Measurements from ENCODE around the gene FOXE1. TPM values are rescaled to one million over a fixed set of nuclear protein-coding genes. Genes with fewer than 3 reads are reported as not detected.

The FOXE1 gene
- total RNA-seq, 2 donors from 2014 or later: not detected

GRCh38 chr9:97895211-97895610 is 42.2 kb downstream of the FOXE1 start:
- Mint-ChIP-seq H3K4me3 (no peak overlapping the region), H3K9me3 (no peaks in the 10 kb centered on the region), H3K27ac (no peak overlapping the region), H3K36me3 (no peaks in the 10 kb centered on the region), H3K4me1 (ENCODE audit: low read depth in 2 of 2) (no peaks in the 10 kb centered on the region), H3K27me3 (no peaks in the 10 kb centered on the region)
- DNase-seq (ENCODE audit: low spot score): no peak
- ATAC-seq: no peak

- H3K36me3 Mint-ChIP-seq: no peaks in the 10 kb centered on the region
- peaks cover under 1 to 4% of the 10 kb centered on the region in 2 donors for H3K4me1 Mint-ChIP-seq (ENCODE audit: low read depth in 2 of 2)
- H3K27me3 Mint-ChIP-seq: no peaks in the 10 kb centered on the region
- DNase-seq (ENCODE audit: low spot score) (no peak), ATAC-seq (peak in 1 of 2 donors; percentile 20)
- no peaks in the 10 kb centered on the region for H3K9me3 Mint-ChIP-seq
- H3K27ac Mint-ChIP-seq: no peak overlapping the region
- H3K4me3 Mint-ChIP-seq: no peak overlapping the region
Measured at GRCh38 chr9:97895695-97896332, 42.8 kb downstream of the FOXE1 start.

GRCh38 chr9:97900103-97900737 is 47.2 kb downstream of the FOXE1 start:
- Mint-ChIP-seq H3K9me3 (no peaks in the 10 kb centered on the region), H3K4me3 (no peak overlapping the region), H3K27ac (no peak overlapping the region), H3K36me3 (no peaks in the 10 kb centered on the region), H3K27me3 (no peaks in the 10 kb centered on the region), H3K4me1 (ENCODE audit: low read depth in 2 of 2) (peaks cover 15 to 23% of the 10 kb centered on the region in 2 donors)
- DNase-seq (ENCODE audit: low spot score) (no peak), ATAC-seq (no peak)

DNA sequence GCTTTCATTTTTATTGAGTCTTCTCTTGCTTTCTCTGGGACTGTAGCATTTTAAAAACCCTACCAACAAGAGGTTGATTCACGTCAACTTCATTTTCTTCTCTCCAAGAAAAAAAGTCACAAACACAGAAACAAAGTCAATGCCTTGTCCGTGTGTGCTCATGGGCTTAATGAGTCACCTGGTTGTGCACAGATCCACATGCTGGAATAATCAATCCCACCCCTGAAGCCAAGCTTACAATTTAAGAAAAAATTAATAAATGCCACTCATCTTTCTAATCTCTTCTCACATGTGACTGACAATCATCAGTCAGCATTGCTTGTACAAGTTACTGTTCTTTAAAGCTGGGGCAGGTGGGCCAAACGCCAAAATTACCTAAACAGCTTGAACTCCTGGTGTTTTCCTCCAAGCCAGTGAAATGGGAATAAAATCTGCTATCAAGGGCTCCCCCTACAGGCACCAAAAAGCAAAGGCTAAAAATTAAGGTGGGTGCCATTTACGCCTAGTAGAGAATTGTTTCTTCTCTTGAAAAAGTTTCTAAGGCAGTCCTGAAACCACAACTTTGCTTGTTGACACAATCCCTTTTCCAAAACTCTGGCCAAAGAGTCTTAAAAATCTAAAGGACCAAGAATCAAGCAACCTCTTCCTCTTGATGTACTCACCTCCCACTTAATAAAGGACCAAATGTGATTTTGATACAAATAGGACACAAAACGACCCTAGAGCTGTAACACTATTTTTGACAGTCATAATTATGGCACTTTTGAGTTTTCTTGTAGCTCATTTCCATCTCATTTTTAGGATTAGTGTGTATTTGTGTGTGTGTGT is 47.9 kb downstream of the FOXE1 start:
- Mint-ChIP-seq H3K4me3 (no peak overlapping the region), H3K27me3 (no peaks in the 10 kb centered on the region), H3K27ac (no peak overlapping the region), H3K9me3 (no peaks in the 10 kb centered on the region), H3K4me1 (ENCODE audit: low read depth in 2 of 2) (peaks cover 19 to 29% of the 10 kb centered on the region in 2 donors), H3K36me3 (no peaks in the 10 kb centered on the region)
- DNase-seq (ENCODE audit: low spot score) (no peak), ATAC-seq (no peak)

DNA sequence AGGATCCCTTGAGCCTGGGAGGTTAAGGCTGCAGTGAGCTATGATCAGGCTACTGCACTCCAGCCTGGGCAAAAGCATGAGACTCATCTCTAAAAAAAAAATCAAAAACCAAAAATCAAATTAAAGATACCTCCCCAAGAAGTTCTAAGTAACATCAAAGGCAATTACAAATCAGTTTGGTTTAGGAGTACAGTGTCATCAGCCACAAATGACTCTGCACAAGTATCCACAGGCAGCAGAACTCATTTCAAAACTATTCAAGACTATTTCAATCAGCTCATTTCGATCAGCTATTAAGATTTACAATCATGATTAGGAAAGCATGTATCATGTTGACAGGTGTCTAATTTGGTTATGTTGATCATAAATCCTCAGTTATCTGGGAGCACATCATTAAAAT is 50.2 kb downstream of the FOXE1 start:
- Mint-ChIP-seq H3K27me3 (no peaks in the 10 kb centered on the region), H3K4me3 (no peak overlapping the region), H3K9me3 (no peaks in the 10 kb centered on the region), H3K4me1 (ENCODE audit: low read depth in 2 of 2) (peaks cover 32 to 44% of the 10 kb centered on the region in 2 donors), H3K36me3 (peaks cover 5% of the 10 kb centered on the region), H3K27ac (no peak overlapping the region)
- DNase-seq (ENCODE audit: low spot score) (no peak), ATAC-seq (no peak)

- ATAC-seq (no peak), DNase-seq (ENCODE audit: low spot score) (no peak)
- Mint-ChIP-seq H3K36me3 (peaks cover 5% of the 10 kb centered on the region), H3K4me1 (ENCODE audit: low read depth in 2 of 2) (peaks cover 32 to 44% of the 10 kb centered on the region in 2 donors), H3K9me3 (no peaks in the 10 kb centered on the region), H3K27me3 (no peaks in the 10 kb centered on the region), H3K4me3 (peak overlapping the region; percentile 84), H3K27ac (peak overlapping the region; percentile 85 to 86)
Measured at GRCh38 chr9:97904725-97905124, 51.7 kb downstream of the FOXE1 start.

- ATAC-seq: no peak
- Mint-ChIP-seq H3K4me3 (peak overlapping the region; percentile 84), H3K4me1 (ENCODE audit: low read depth in 2 of 2) (peaks cover 34 to 49% of the 10 kb centered on the region in 2 donors), H3K27ac (peak overlapping the region; percentile 85 to 86), H3K9me3 (no peaks in the 10 kb centered on the region), H3K27me3 (no peaks in the 10 kb centered on the region), H3K36me3 (peaks cover 9% of the 10 kb centered on the region)
- no peak for DNase-seq (ENCODE audit: low spot score)
Measured at GRCh38 chr9:97905228-97905627, 52.2 kb downstream of the FOXE1 start.

Other genes with a start within 250 kb of the FOXE1 start
- gene TSTD2, start 219.9 kb upstream of the FOXE1 start, total RNA-seq: 10 to 100 TPM; 18.8 to 25.4 TPM
- 10 to 100 TPM; 29.4 to 63.5 TPM for gene NCBP1, start 219.4 kb upstream of the FOXE1 start, total RNA-seq
- gene XPA, start 155.9 kb upstream of the FOXE1 start, total RNA-seq: 10 to 100 TPM; 11.2 to 12.5 TPM
- 10 to 100 TPM; 13.8 to 18.2 TPM for gene TRMO, start 69.3 kb downstream of the FOXE1 start, total RNA-seq
- not detected for gene HEMGN, start 84.9 kb downstream of the FOXE1 start, total RNA-seq
- 100 to 1,000 TPM; 160 to 345 TPM for gene ANP32B, start 130.1 kb downstream of the FOXE1 start, total RNA-seq
- gene NANS, start 203.5 kb downstream of the FOXE1 start, total RNA-seq: 10 to 100 TPM; 41.2 to 72.9 TPM

Measured in natural killer cell treated with Interleukin-12 subunit alpha and Interleukin-12 subunit beta and Interleukin-15 and Interleukin-18, amount 100 ng/mL, for 72 hours (primary cell).